Stimulated activated CD8-positive, alpha-beta memory T cell treated with anti-CD3 and anti-CD28 coated beads, Interleukin-7, amount 100 ng/mL, for 1 hour (primary cell): ENCODE data around the gene FARP1.

ENCODE experiments used
- DNase-seq, 2 donors: peaks; one replicate each; pipeline ENCODE4 v3.0.0-alpha.2; 2020; ENCODE audit warnings: low read depth in 2 of 2

Gene FARP1

DNA sequence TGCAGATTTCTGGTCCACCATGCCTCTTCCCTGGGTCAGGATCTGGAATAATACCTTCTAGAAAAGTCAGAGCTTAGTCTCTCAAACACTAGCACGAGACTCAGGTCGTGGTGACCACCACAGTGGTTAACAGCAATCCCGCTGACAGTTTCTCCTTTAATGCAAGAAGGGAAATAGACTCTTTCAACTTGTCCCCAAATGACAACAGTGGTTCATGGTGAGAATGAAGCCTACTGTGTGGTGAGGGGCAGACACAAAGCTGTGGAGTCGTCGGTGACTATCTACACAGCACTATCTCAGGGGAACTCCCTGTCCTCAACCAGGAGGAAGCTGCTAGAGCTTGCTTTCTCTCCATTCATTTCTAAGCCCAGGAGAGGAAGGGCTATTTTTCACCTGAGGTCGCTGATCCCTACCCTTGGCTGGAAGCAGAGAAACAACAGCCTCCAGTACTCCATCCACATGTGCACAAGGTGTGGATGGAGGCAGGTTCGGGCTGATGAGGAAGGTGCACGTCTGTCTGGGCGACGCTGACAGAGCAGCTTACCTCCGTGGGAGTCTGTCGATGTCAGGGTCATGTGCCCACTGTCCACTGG is 361.6 kb downstream of the FARP1 start:
- DNase-seq, result no peak
